H1 (cell line): ENCODE results near the gene PRKCA.

Source experiments
- CTCF ChIP-seq, 3 experiments: IDR thresholded peaks; 1 replicate in 2 of 3; 2 replicates in 1 of 3; pipeline versions ENCODE4 v1.5.1 to v1.6.1; 2011; ENCODE audit warnings: low read length in 3 of 3, mild to moderate bottlenecking in 3 of 3, inconsistent platforms in 2 of 3, low read depth in 1 of 3, moderate library complexity in 1 of 3; ENCODE audit not compliant: insufficient read depth in 1 of 3; ENCODE audit errors: control extremely low read depth in 1 of 3
- EZH2 ChIP-seq: fragments of 200-600 bp; sonication (generic); IDR thresholded peaks from 2 replicates; pipeline ENCODE4 v1.7.1; 2012; ENCODE audit warnings: low read depth, mild to moderate bottlenecking, moderate library complexity, low read length, inconsistent platforms; ENCODE audit not compliant: severe bottlenecking
- JUND ChIP-seq: IDR thresholded peaks from 2 replicates; pipeline ENCODE4 v1.6.1; 2011; ENCODE audit warnings: mild to moderate bottlenecking, improper control_type of control experiment, low read length
- POLR2A ChIP-seq, 2 experiments: IDR thresholded peaks; 1 replicate in 1 of 2; 2 replicates in 1 of 2; pipeline ENCODE4 v1.6.1; 2011; ENCODE audit warnings: low read depth in 2 of 2, low read length in 2 of 2, mild to moderate bottlenecking in 2 of 2; ENCODE audit errors: control extremely low read depth in 1 of 2
- POLR2AphosphoS5 ChIP-seq: IDR thresholded peaks from 2 replicates; pipeline ENCODE4 v1.6.1; 2011; ENCODE audit warnings: low read depth, low read length
- SIN3A ChIP-seq, 2 experiments: IDR thresholded peaks in 1 of 2; conservative IDR thresholded peaks in 1 of 2; 2 replicates each; pipeline ENCODE4 v1.6.1; 2011 to 2012; ENCODE audit warnings: low read length in 2 of 2, improper control_type of control experiment in 1 of 2, low read depth in 1 of 2, mild to moderate bottlenecking in 1 of 2
- TCF12 ChIP-seq: IDR thresholded peaks from 2 replicates; pipeline ENCODE4 v1.6.1; 2011; ENCODE audit warnings: low read depth, mild to moderate bottlenecking, low read length

GRCh38 chr17:66341462-66341861, 39.0 kb downstream of the PRKCA start:
- TF ChIP-seq POLR2AphosphoS5 (no peak), SIN3A (conservative IDR thresholded peaks at IDR 0.05 in 1 of 2, IDR thresholded peaks at IDR 0.05 in 1 of 2; ENCODE audit: low read depth in 1 of 2, low read length in 2 of 2) (no peak), CTCF (IDR thresholded peaks at IDR 0.05; ENCODE audit: control extremely low read depth in 1 of 3, insufficient read depth in 1 of 3, low read depth in 1 of 3, low read length in 3 of 3) (no peak), POLR2A (IDR thresholded peaks at IDR 0.05; ENCODE audit: control extremely low read depth in 1 of 2, low read depth in 2 of 2, low read length in 2 of 2) (no peak), EZH2 (no peak), TCF12 (no peak), JUND (no peak)
